ENCODE measurements around the gene BPIFA2.
"Not testable (repeated sequence)": the region's sequence is repeated elsewhere in the genome, so short reads cannot be mapped to it uniquely, and the experiment has no call there.

The BPIFA2 gene

GRCh38 chr20:33160681-33161080, 7.3 kb upstream of the BPIFA2 start:
- DNase-seq (ENCODE audit: low spot score), result no peak

GRCh38 chr20:33162313-33162712, 5.6 kb upstream of the BPIFA2 start:
- no peak for DNase-seq (ENCODE audit: low spot score)

- DNase-seq (ENCODE audit: low spot score), result no peak
Measured at GRCh38 chr20:33162753-33163152, 5.2 kb upstream of the BPIFA2 start.

GRCh38 chr20:33163856-33164762, 3.9 kb upstream of the BPIFA2 start:
- DNase-seq (ENCODE audit: low spot score), result no peak

GRCh38 chr20:33164763-33165095, 3.2 kb upstream of the BPIFA2 start:
- no peak for DNase-seq (ENCODE audit: low spot score)

GRCh38 chr20:33165416-33166055, 2.4 kb upstream of the BPIFA2 start:
- DNase-seq (ENCODE audit: low spot score), result no peak

- no peak for DNase-seq (ENCODE audit: low spot score)
Measured at GRCh38 chr20:33166533-33167113, 1.3 kb upstream of the BPIFA2 start.

- DNase-seq (ENCODE audit: low spot score), result no peak
Measured at GRCh38 chr20:33169176-33169794, 1.3 kb downstream of the BPIFA2 start.

- DNase-seq (ENCODE audit: low spot score), result no peak
Measured at GRCh38 chr20:33172781-33173180, 4.8 kb downstream of the BPIFA2 start.

- DNase-seq (ENCODE audit: low spot score), result no peak
Measured at GRCh38 chr20:33175123-33175522, 7.2 kb downstream of the BPIFA2 start.

- no peak for DNase-seq (ENCODE audit: low spot score)
Measured at GRCh38 chr20:33176101-33176500, 8.1 kb downstream of the BPIFA2 start.

- no peak for DNase-seq (ENCODE audit: low spot score)
Measured at GRCh38 chr20:33177866-33178265, 9.9 kb downstream of the BPIFA2 start.

- peak; percentile 75 for DNase-seq (ENCODE audit: low spot score)
Measured at GRCh38 chr20:33178726-33179125, 10.8 kb downstream of the BPIFA2 start.

GRCh38 chr20:33180169-33180568, 12.2 kb downstream of the BPIFA2 start:
- DNase-seq (ENCODE audit: low spot score), result no peak

- no peak for DNase-seq (ENCODE audit: low spot score)
Measured at GRCh38 chr20:33181482-33182093, 13.6 kb downstream of the BPIFA2 start.

GRCh38 chr20:33183312-33183711, 15.4 kb downstream of the BPIFA2 start:
- no peak for DNase-seq (ENCODE audit: low spot score)

GRCh38 chr20:33185031-33185590, 17.2 kb downstream of the BPIFA2 start:
- not testable (repeated sequence) for DNase-seq (ENCODE audit: low spot score)

- DNase-seq (ENCODE audit: low spot score), result no peak
Measured at GRCh38 chr20:33187491-33187890, 19.5 kb downstream of the BPIFA2 start.

- no peak for DNase-seq (ENCODE audit: low spot score)
Measured at GRCh38 chr20:33188421-33188820, 20.5 kb downstream of the BPIFA2 start.

GRCh38 chr20:33191484-33191883, 23.5 kb downstream of the BPIFA2 start:
- DNase-seq (ENCODE audit: low spot score), result no peak

- DNase-seq (ENCODE audit: low spot score), result no peak
Measured at GRCh38 chr20:33191955-33192354, 24.0 kb downstream of the BPIFA2 start.

GRCh38 chr20:33192912-33193501, 25.0 kb downstream of the BPIFA2 start:
- DNase-seq (ENCODE audit: low spot score), result no peak

Data from HuH-7.5 (cell line).